ENCODE results near the gene NEXMIF.
A peak's percentile ranks its signal among the peaks of the same experiment; 100 is the strongest.
"Not testable (repeated sequence)": the region's sequence is repeated elsewhere in the genome, so short reads cannot be mapped to it uniquely, and the experiment has no call there.

Gene NEXMIF

DNA sequence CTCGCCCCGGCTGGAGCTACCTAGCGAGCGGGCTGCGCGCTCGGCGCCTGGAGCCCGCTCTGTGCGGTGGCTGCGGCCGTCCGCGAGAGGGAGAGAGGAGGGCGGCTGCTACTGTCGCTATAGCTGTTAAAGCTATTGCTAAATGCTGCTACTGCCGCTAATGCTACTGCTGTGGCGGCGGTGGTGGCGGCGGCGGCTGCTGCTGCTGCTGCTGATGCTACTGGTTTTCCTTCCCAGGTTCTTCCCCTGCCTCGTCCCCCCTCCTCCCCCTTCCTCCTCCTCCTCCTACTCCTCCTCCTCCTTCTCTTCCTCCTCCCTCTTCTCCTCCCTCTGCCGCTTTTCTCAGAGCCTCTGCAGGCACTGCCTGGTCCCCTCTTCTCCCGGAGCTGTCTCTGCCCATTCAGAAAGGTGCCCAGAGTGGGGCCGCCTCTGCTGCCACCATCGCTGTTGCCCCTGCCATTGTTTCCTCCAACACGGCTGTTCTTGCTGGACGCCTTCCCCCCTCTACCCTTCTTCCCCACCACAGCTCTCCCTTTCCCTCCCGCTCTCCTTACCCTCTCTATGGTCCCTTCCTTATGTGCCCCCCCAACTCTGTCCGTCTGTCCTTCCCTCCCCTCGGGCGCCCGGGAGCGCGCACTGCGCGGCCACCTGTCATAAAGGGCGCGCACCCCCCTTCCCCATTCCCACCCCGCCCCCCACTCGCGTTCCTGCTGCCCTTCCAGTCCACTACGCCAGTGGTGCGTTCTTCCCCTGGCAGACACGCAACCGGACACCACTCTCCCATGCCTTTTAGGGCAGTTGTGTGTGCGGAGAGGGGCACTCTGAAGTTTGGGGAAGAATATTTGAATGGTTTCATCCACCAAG is at the start of gene NEXMIF:
NEXMIF (minus strand) TSS at position 228 of the 864 bp plus-strand sequence.
- no peak for DNase-seq (ENCODE audit: low read depth)

DNA sequence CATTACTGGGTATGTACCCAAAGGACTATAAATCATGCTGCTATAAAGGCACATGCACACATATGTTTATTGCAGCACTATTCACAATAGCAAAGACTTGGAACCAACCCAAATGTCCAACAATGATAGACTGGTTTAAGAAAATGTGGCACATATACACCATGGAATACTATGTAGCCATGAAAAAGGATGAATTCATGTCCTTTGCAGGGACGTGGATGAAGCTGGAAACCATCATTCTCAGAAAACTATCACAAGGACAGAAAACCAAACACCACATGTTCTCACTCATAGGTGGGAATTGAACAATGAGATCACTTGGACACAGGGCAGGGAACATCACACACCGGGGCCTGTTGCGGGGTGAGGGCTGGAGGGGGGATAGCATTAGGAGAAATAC is 36.7 kb upstream of the NEXMIF start:
- DNase-seq (ENCODE audit: low read depth) = not testable (repeated sequence)

DNA sequence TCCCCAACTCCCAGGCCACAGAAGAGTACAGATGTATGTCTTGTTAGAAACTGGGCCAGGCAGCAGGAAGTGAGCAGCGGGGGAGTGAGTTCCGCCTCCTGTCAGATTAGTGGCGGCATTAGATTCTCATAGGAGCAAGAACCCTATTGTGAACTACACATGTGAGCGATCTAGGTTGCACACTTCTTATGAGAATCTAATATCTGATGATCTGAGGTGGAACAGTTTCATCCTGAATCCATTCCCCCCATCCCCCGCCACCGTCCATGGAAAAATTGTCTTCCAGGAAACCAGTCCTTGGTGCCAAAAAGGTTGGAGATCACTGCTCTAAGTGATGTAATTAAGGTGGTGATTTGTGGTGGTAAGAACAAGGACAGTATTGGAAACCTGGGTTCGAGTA is 24.5 kb upstream of the NEXMIF start:
- DNase-seq (ENCODE audit: low read depth) = no peak

DNA sequence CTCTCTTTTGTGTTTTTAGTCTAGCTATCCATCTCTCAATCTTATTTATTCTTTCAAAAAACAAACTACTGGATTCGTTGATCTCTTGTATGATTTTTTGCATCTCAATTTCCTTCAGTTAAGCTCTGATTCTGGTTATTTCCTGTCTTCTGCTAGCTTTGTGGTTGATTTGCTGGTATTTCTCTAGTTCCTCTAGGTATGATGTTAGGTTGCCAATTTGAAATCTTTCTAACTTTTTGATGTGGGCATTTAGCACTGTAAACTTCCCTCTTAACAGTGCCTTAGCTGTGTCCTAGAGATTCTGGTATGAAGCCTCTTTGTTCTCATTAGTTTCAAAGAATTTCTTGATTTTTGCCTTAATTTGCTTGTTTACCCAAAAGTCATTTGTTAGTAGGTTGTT is 15.2 kb upstream of the NEXMIF start:
- no peak for DNase-seq (ENCODE audit: low read depth)

DNA sequence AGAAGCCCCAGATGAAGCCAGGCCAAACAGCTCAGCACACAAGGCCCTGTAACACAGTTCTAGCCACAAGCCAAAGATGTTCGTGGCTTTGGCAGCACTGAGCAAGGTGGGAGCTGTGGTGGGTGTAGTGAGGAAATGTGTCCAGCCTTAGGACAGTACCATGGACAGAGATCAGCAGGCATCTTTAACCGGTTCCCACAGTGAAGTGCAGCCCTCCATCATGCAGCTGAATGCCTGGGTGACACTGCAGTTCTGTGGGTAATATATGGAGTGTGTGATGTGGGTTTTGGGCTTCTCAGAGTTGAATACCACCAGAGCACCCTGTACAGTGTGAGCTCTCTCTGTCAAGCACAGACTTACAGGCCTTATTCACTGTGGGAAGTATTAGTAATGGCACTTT is 6.0 kb upstream of the NEXMIF start:
- DNase-seq (ENCODE audit: low read depth) = no peak

DNA sequence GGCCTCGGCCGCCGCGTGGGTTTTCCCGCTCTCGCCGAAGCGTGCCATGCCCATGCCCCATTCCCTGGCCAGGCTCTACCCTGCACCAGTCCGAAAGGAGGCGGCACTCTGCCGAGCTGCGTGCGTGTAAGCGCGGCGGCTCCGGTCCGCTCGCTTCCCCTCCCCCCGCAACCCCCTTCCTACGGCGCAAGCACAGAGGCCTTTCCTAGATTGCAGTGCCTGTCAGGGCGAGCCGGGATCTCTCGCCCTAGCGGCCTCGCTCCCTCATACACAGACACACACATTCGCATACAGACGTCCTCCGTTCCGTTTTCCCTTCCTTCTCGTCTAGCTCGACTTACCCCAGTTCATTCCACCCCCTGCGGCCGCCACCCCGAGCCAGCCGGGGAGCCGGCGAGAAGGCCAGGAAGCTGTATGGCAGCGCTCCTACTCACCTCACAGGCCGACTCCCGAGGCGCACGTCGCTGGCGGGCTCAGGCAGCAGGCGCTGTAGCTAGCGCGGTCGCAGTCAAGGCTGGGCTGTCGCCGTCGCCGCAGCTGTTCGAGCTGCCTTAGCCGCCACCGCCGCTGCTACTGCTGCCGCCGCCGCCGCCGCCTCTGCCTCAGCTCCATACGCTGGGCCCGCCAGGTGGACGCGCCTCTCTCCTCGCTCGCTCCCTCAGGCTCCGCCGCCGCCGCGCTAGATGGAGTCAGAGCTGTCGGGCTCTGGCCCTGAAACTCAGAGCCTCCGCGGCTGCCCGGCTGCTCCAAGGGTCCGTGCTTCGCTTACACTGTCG is 615 bp downstream of the NEXMIF start:
- DNase-seq (ENCODE audit: low read depth) = peak; percentile 0

DNA sequence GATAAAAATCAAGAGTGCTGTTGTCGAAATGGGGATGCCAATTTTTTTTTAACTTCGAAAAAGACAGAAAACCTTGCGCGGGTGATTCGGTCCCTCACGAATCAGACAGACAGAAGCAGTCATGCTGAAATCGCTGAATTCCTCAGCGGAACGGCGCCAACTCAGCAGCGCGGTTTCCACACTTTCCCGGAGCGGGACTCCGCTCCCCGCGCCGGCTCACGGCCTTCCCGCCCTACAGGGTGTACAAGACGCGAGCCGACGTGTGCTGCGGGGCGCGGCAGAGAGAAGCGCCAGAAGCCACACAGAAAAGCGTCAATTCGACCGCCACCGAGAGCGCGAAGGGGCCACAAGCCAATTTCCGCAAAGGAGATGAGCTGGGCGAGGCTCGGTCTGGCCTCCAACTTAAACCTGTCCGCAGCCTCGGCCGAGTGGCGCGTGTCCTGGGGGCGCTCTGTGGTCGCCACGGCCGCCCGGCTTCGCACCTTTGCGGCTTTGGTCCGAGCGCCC is 1.3 kb downstream of the NEXMIF start:
- DNase-seq (ENCODE audit: low read depth) = no peak

DNA sequence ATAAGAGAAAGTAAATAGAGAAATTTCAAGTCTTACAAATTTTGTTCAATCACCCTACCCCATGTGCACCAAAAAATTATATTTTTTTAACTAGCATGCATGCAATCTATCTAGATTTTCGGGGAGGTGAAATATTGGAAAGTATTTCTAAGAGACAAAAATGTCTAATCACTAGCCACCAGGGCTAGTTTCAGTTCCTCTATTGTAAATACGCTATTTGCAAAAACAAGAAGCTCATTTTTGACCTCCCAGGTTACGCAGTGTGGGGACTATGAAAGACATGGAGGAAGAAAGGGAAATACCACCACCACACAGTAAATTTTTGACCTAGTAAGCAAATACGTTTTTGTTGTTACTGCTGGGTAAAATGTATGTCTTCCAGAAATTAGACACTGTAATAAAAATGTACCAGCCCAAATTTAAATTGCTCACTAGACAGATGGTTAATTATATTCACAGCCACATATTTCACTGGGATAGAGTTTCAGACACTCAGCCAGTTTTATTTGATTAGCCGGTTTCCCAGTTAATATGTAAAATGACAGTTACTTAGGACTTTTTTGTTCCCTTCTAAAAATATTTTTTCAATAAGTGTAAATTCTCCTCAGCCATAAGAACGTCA is 2.2 kb downstream of the NEXMIF start:
- DNase-seq (ENCODE audit: low read depth) = no peak

DNA sequence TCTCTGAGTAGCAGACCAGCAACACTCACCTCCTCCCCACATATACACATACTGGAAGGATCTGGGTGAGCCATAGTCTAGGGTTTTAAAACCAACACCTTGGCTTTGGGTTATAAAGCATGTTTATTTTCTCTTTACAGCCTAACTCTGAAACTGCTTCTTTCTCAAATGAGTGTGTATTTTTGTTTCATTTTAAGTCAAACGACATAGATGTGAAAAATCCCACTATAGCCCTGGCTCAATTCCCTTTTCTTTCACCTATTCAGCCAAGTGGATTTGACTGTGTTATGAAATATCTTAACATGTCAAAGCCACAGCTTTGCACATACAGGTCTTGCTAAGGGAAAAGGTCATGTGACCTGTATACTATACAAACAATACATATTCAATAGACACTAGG is 13.8 kb downstream of the NEXMIF start:
- DNase-seq (ENCODE audit: low read depth) = no peak

DNA sequence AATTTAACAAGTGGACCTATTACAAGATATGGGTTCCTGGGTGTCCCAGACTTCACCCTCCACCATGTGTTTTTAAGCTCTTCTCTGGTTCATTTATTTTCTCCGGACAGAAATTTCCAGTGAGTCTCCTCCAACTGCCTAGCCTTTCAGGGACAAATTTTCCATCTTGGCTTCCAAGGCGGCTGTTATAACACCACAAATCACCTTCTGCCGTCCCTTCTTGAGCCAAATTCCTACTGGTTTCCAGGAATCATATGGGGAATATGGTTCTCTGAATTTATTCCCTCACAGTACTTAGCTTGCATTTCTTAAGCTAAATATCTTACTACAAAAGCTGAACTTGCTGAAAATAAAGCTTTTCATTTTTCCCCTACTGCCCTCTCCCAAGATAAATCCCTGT is 18.8 kb downstream of the NEXMIF start:
- DNase-seq (ENCODE audit: low read depth) = no peak

DNA sequence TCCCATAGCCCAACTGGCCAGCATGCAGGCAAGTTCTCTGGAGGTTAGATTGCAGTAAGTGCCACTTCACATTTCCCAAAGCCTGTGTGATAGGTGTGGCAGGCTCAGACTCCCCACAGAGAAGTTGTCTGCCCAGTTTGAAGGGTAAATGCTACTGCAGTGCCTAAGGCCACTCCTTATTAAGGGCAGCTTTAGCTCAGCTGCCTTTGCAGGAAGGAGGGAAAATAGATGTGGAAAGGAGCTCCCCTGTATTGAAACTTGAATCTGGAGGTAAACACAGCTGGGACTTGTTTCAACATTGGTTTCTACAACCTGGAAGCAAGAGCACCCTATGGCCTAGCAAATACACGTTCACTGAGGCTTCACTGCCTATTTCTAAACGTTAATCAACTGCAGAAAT is 22.4 kb downstream of the NEXMIF start:
- no peak for DNase-seq (ENCODE audit: low read depth)

DNA sequence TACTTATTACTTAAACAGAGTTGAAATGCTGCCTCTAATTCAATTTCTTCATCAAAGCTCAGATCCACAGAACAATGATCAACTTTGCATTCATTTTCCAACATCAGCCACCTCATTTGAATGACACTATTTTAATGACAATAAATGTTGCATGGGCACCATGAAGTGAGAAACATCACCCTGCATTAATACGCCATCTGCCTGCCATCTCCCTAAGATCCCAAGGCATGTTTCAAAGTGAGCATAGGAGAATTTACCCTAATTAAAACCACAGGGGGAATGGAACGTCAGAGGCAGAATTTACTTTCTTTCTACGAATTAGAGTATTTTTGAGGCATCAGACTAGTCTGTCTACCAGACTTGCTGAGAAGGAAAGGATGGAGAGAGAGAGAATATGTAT is 32.7 kb downstream of the NEXMIF start:
- DNase-seq (ENCODE audit: low read depth) = no peak

DNA sequence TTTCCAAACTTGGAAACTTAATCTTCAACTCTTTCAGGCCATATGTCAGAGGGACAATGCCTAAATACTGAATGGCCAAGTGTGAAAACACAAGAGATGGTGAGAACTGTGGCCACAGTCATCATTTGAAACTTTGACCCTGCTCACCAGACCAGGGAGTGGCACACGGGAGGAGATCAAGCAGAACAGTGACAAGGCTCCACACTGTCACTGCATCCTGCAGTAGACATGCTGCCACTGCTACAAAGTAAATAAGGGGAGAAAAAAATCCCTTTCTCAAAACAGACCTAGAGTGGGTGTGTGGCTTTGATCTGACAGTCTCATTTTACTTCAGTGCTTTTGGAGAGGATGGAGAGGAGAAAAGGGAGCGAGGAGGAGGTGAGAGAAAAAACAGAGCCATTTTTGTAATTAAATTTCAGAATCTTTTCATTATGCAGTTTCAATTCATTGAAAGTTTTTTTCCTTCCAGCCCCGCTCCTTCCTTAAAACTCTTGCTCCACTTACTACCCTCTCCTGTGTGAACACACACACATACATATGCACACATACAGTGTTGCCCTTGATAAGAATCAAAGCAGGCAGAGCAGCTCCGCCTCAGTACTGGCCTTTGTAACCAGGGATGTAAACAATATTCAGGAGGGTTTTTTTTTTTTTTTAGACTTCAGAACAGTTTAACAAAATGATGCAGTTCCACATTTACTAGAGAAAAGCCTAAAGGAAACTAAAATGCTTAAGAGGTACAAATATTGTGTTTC is 34.4 kb downstream of the NEXMIF start:
- no peak for DNase-seq (ENCODE audit: low read depth)

DNA sequence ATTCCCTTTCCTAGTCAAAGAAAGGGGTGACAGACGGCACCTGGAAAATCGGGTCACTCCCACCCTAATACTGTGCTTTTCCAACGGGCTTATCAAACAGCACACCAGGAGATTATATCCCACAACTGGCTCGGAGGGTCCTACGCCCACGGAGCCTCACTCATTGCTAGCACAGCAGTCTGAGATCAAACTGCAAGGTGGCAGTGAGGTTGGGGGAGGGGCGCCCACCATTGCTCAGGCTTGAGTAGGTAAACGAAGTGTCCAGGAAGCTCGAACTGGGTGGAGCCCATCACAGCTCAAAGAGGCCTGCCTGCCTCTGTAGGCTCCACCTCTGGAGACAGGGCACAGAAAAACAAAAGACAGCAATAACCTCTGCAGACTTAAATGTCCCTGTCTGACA is 42.9 kb downstream of the NEXMIF start:
- DNase-seq (ENCODE audit: low read depth) = not testable (repeated sequence)

DNA sequence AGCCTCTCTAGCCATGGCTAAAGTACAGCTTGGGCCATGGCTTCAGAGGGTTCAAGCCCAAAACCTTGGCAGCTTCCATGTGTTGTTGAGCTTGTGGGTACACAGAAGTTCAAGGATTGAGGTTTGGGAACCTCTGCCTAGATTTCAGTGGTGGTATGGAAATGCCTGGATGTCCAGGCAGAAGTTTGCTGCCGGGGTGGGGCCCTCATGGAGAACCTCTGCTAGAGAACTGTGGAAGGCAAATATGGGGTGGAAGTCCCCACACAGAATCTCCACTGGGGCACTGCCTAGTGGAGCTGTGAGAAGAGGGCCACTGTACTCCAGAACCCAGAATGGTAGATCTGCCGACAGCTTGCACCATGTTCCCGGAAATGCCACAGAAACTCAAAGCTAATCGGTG is 59.5 kb downstream of the NEXMIF start:
- no peak for DNase-seq (ENCODE audit: low read depth)

DNA sequence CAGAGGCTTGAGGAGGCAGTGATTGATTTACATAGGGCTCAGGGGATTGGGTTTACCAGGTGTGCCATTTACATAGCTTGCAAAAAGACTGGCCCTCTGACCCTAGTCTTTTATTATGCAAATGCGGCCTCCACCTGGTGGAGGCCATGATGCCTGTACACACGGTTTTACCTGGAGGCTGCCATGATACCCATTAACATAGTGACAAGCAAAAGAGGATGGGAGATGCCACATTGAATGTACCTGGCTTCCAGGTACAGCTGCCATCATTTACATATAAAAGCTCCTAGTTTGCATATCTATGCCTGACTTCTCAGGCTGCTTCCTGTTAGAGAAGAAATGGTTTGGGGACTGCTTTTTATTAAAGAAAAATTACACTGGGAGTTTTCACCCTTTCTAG is 72.0 kb downstream of the NEXMIF start:
- DNase-seq (ENCODE audit: low read depth) = no peak

DNA sequence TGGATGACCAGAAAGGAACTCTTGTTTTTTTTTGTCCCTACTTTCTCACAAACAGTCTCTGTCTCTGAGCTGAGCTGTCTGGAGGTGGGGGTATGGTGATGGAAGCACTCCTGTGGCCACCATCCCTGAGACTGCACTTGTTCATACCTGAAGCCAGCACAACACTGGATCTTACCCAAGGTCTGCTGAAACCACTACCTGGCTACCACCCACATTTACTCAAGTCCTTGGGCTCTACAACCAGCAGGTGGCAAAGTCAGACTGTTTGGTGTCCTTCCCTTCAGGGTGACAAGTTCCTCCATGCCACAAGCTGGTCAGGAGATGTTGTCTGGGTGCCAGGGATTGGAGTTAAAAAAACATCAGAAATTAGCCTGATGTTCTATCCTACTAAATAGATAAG is 89.7 kb downstream of the NEXMIF start:
- no peak for DNase-seq (ENCODE audit: low read depth)

DNA sequence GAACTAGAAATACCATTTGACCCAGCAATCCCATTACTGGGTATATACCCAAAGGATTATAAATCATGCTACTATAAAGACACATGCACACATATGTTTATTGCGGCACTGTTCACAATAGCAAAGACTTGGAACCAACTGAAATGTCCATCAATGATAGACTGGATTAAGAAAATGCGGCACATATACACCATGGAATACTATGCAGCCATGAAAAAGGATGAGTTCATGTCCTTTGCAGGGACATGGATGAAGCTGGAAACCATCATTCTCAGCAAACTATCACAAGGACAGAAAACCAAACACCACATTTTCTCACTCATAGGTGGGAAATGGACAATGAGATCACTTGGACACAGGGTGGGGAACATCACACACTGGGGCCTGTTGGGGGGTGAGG is 105.5 kb downstream of the NEXMIF start:
- DNase-seq (ENCODE audit: low read depth) = not testable (repeated sequence)

DNA sequence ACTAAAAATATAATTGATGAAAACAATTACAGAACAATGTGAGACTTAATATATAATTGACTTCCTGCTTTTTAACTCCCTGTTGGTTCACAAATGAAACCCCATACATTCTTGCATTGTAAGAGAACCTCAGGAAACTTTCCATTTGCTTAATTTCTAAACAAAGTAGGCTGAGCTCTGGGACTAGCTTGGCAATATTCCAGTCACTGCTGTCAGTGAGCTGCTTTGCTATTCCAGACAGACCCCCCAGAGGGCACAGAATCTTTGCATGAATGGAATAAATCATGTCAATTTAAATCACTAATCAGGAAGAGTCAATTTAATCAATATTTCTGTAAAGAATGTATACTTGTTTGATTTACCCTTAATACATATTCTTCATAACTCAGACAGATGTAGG is 110.6 kb downstream of the NEXMIF start:
- DNase-seq (ENCODE audit: low read depth) = no peak

DNA sequence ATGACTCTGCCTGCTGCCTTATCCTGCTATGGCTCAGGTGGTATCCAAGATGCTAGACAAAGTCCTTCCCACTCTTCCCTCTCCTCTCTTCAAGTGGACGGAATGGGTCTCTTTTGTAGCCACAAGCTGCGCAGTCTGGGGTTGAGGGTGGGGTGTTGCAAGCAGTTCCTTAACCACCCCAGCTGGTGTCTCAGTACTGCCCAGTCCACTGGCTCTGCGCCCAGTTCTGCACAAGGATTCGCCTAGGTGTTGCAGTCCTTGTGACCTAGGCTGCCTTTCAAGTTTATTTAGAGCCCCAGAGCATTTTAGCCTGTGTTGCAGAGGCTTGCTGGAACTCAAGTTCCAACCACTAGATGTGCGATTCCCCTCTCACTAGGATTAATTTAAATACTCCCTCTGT is 120.7 kb downstream of the NEXMIF start:
- DNase-seq (ENCODE audit: low read depth) = no peak

DNA sequence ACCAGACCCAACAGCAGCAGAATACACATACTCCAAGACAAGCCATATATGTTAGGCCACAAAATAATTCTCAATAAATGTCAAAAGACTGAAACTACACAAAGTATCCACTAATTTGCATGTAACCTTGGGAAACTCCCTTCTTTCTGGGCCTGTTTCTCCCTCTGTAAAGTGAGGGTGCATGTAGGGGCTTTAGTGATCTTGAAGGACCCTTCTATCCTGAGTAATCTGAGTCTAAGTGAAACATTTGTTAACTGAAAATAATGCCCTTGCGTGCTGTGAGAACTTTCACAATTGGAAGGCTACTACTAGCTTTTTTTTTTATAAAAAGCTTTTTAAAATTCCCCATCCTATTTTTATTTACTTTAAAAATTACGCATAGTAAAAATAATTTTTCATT is 125.2 kb downstream of the NEXMIF start:
- DNase-seq (ENCODE audit: low read depth) = no peak

DNA sequence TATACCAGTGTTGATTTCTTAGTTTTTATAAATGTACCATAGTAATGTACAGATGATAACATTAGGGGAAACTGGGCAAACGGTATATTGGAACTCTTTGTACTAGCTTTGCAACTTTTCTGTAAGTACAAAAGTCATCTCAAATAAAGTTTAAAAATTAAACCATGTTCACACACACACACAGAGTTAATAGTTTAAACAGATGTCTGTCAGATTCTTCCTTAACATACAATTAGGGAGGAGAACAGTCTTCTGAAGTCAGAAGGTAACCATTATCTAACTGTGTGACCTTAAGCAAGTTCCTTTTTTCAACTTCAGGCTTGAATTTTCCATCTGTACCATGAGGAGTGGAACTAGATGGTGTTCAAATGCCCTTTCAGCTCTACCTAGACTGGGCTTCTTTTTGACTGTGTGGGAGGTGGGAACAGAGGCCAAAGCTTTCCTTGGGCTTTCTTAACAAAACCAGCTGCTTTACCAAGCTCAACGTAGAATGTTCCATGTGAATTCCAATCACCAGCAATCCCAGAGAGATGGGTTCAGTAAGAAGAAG is 127.8 kb downstream of the NEXMIF start:
- no peak for DNase-seq (ENCODE audit: low read depth)
